CD8-positive, alpha-beta memory T cell (primary cell): Measurements from ENCODE around the gene ITPK1. TPM values are rescaled to one million over a fixed set of nuclear protein-coding genes. Genes with fewer than 3 reads are reported as not detected.
"Not testable (repeated sequence)": the region's sequence is repeated elsewhere in the genome, so short reads cannot be mapped to it uniquely, and the experiment has no call there.

Source experiments
- CTCF ChIA-PET: fragments of 350-600 bp; sonication (Branson Sonifier 250); formaldehyde crosslinking; loops from one replicate; lab custom pipeline; 2021; ENCODE audit warnings: antibody characterized with exemption; lab: Charles Lee
- POLR2A ChIA-PET: fragments of 350-600 bp; sonication (Branson Sonifier 250); formaldehyde crosslinking; loops from one replicate; lab custom pipeline; 2021; ENCODE audit warnings: antibody characterized with exemption; lab: Charles Lee
- DNase-seq, 5 donors: peaks; one replicate each; pipeline versions ENCODE4 v3.0.0 to v3.0.0-alpha.2; 2020 to 2022; ENCODE audit warnings: mixed read lengths in 1 of 5
- H3K27ac ChIP-seq: one replicate; pipeline ENCODE4 v1.7.0; 2013; ENCODE audit warnings: low read depth, mild to moderate bottlenecking, low read length, moderate library complexity
- H3K27me3 ChIP-seq: 2 replicates; pipeline ENCODE4 v1.7.0; 2013; ENCODE audit warnings: low read length, mild to moderate bottlenecking; ENCODE audit not compliant: insufficient read depth, poor library complexity, severe bottlenecking
- H3K36me3 ChIP-seq: 2 replicates; pipeline ENCODE4 v1.7.0; 2013; ENCODE audit warnings: mild to moderate bottlenecking, low read length, moderate library complexity; ENCODE audit not compliant: insufficient read depth
- H3K4me1 ChIP-seq: 2 replicates; pipeline ENCODE4 v1.7.0; 2013; ENCODE audit warnings: mild to moderate bottlenecking, low read length, moderate library complexity; ENCODE audit not compliant: insufficient read depth
- H3K4me3 ChIP-seq: 2 replicates; pipeline ENCODE4 v1.7.0; 2013; ENCODE audit warnings: mild to moderate bottlenecking, low read length
- H3K9me3 ChIP-seq: 2 replicates; pipeline ENCODE4 v1.7.0; 2013; ENCODE audit warnings: mild to moderate bottlenecking, low read length
- H3K27ac Mint-ChIP-seq, 8 donors: one replicate each; pipeline ENCODE4 v1.8.0; 2020 to 2021; ENCODE audit warnings: mixed read lengths in 8 of 8, mild to moderate bottlenecking in 6 of 8, inconsistent platforms in 3 of 8, moderate library complexity in 3 of 8
- H3K27me3 Mint-ChIP-seq, 2 donors: one replicate each; pipeline ENCODE4 v1.8.0; 2020 to 2021; ENCODE audit warnings: mixed read lengths in 2 of 2, mild to moderate bottlenecking in 1 of 2, moderate library complexity in 1 of 2
- H3K36me3 Mint-ChIP-seq, 3 donors: one replicate each; pipeline ENCODE4 v1.8.0; 2020 to 2021; ENCODE audit warnings: mixed read lengths in 3 of 3, inconsistent platforms in 1 of 3, mild to moderate bottlenecking in 1 of 3
- H3K4me1 Mint-ChIP-seq, 3 donors: one replicate each; pipeline ENCODE4 v1.8.0; 2020 to 2021; ENCODE audit warnings: mixed read lengths in 3 of 3, inconsistent platforms in 1 of 3, mild to moderate bottlenecking in 1 of 3
- H3K4me3 Mint-ChIP-seq, 7 donors: one replicate each; pipeline ENCODE4 v1.8.0; 2020 to 2021; ENCODE audit warnings: mixed read lengths in 7 of 7, mild to moderate bottlenecking in 6 of 7, moderate library complexity in 4 of 7, inconsistent platforms in 2 of 7
- H3K9me3 Mint-ChIP-seq, 5 donors: one replicate each; pipeline ENCODE4 v1.8.0; 2020 to 2022; ENCODE audit warnings: mixed read lengths in 5 of 5, mild to moderate bottlenecking in 3 of 5, moderate library complexity in 2 of 5, inconsistent platforms in 1 of 5
- polyA plus RNA-seq: library from polyadenylated mRNA; unstranded; fragments of 300-500 nt; fragmentation: Illumina TruSeq; gene quantifications from one replicate; pipeline ENCODE4 v1.2.3, GENCODE V29; 2021
- total RNA-seq, 2 experiments: library from RNA; stranded (reverse); gene quantifications; one replicate each; pipeline ENCODE4 v1.2.3, GENCODE V29; 2021

The ITPK1 gene
- total and polyA plus RNA-seq, 3 experiments from 2014 or later = 40.4 to 75.1 (median 66.1) TPM

DNA sequence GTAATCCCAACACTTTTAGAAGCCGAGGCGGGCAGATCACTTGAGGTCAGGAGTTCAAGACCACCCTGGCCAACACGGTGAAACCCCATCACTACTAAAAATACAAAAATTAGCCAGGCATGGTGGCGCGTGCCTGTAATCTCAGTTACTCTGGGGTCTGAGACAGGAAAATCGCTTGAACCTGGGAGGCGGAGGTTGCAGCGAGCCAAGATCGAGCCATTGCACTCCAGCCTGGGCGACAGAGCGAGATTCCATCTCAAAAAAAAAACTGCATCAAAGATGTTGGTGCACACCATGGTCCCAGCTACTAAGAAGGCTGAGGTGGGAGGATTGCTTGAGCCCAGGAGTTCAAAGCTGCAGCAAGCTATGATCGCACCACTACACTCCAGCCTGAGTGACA lies 53.7 kb downstream of the ITPK1 start:
- H3K4me3 Mint-ChIP-seq, H3K9me3 ChIP-seq, H3K27me3 ChIP-seq, H3K9me3 Mint-ChIP-seq, DNase-seq, H3K36me3 ChIP-seq, H3K27me3 Mint-ChIP-seq, POLR2A ChIA-PET, H3K27ac ChIP-seq, H3K36me3 Mint-ChIP-seq, H3K4me3 ChIP-seq: not testable (repeated sequence)
- CTCF ChIA-PET = interaction anchor here (2.8 kb wide), 1 partner anchor 51 kb away, joined by 13 read pairs; no protein-coding TSS in a partner anchor
- peaks cover 26% of the 10 kb centered on the region for H3K4me1 ChIP-seq
- Mint-ChIP-seq H3K27ac (peak overlapping the region in 3 of 8 donors; percentile 22 to 50 (median 29)), H3K4me1 (peaks cover 55 to 68% (median 56%) of the 10 kb centered on the region in 3 donors)

DNA sequence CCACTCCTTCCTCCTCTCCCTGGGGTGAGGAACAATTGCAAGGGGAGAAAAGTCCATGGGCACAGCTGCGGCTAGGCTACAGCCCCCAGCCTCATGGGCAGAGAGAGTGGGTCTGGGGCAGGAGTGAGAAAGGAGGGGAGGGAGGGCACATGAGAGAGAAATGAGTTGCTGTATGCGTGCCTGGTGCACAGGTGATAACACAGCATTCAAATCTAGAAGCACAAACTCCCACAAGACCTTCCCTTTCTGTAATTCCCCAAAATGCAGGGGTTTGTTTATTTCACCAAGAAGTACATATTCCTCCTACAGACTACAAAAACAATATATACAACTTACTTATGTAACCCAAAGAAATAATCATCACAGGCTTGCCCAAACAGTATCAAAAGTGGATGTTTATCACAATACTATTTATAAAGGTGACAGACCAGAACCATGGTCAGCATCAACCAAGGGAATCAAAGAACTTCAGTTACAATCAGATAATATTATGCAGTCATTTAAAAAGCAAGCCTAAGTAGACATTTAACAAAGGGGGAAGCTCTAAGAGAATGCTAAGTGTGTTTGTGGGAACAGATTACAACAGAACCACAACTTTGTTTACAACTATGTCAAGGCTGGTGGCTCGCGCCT lies 54.2 kb downstream of the ITPK1 start:
- Histone ChIP-seq H3K4me1 (peaks cover 25% of the 10 kb centered on the region), H3K27ac (no peak overlapping the region), H3K27me3 (no peaks in the 10 kb centered on the region), H3K36me3 (no peaks in the 10 kb centered on the region), H3K4me3 (no peak overlapping the region), H3K9me3 (no peaks in the 10 kb centered on the region)
- Mint-ChIP-seq H3K36me3 (peaks cover 0 to 2% (median 0%) of the 10 kb centered on the region in 3 donors), H3K27me3 (no peaks in the 10 kb centered on the region), H3K4me3 (no peak overlapping the region), H3K9me3 (peaks cover 0 to 2% (median 0%) of the 10 kb centered on the region in 5 donors), H3K27ac (peak overlapping the region in 5 of 8 donors; percentile 2 to 92 (median 22)), H3K4me1 (peaks cover 53 to 68% (median 55%) of the 10 kb centered on the region in 3 donors)
- CTCF ChIA-PET = interaction anchor here (1.3 to 2.8 kb wide), 5 partner anchors 27 to 71 kb away, joined by 3 to 13 read pairs (median 6); no protein-coding TSS in a partner anchor
- POLR2A ChIA-PET = no interaction called here
- no peak for DNase-seq

DNA sequence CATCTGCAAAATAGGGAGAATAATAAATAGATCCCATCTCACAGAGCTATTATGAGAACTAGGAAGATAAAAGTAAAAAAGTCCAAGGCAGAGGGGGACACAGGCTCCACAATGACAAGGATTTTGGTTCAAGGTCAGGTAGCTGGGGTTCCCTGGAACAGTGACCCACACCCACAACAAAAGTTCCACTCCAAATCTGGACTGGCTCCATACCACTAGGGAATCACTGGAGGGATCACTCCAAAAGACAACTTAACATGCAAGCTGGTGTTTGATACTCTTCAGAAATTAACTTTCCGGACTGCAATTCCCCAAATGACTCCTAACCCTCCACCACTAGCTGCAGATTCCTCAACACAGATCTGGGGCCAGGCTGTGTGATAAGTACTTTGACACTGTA lies 54.9 kb downstream of the ITPK1 start:
- no peak overlapping the region for H3K4me3 ChIP-seq
- Mint-ChIP-seq H3K36me3 (peaks cover 0 to 4% (median 0%) of the 10 kb centered on the region in 3 donors), H3K4me1 (peaks cover 52 to 68% (median 55%) of the 10 kb centered on the region in 3 donors), H3K27me3 (no peaks in the 10 kb centered on the region), H3K4me3 (peak overlapping the region in 3 of 7 donors; percentile 20 to 63 (median 39)), H3K9me3 (no peaks in the 10 kb centered on the region), H3K27ac (peak overlapping the region; percentile 8 to 92 (median 69))
- no peaks in the 10 kb centered on the region for H3K9me3 ChIP-seq
- peaks cover 20% of the 10 kb centered on the region for H3K4me1 ChIP-seq
- no peak overlapping the region for H3K27ac ChIP-seq
- CTCF ChIA-PET = interaction anchor here (1.3 to 2.8 kb wide), 5 partner anchors 27 to 71 kb away, joined by 3 to 13 read pairs (median 6); no protein-coding TSS in a partner anchor
- POLR2A ChIA-PET = no interaction called here
- no peak for DNase-seq
- no peaks in the 10 kb centered on the region for H3K36me3 ChIP-seq
- H3K27me3 ChIP-seq = no peaks in the 10 kb centered on the region

GRCh38 chr14:93059917-93060545 lies 55.7 kb downstream of the ITPK1 start:
- ChIA-PET POLR2A (no interaction called here), CTCF (interaction anchor here (1.3 to 2.8 kb wide), 5 partner anchors 26 to 72 kb away, joined by 3 to 13 read pairs (median 6); no protein-coding TSS in a partner anchor)
- Mint-ChIP-seq H3K4me1 (peaks cover 47 to 64% (median 47%) of the 10 kb centered on the region in 3 donors), H3K4me3 (peak overlapping the region in 5 of 7 donors; percentile 2 to 39 (median 23)), H3K27me3 (no peaks in the 10 kb centered on the region), H3K9me3 (no peaks in the 10 kb centered on the region), H3K27ac (peak overlapping the region in 6 of 8 donors; percentile 52 to 84 (median 72)), H3K36me3 (peaks cover 0 to 8% (median 0%) of the 10 kb centered on the region in 3 donors)
- Histone ChIP-seq H3K4me3 (no peak overlapping the region), H3K36me3 (no peaks in the 10 kb centered on the region), H3K4me1 (peaks cover 12% of the 10 kb centered on the region), H3K27ac (no peak overlapping the region), H3K9me3 (no peaks in the 10 kb centered on the region), H3K27me3 (no peaks in the 10 kb centered on the region)
- DNase-seq = peak in 1 of 5 donors; percentile 59

- Histone ChIP-seq H3K36me3 (no peaks in the 10 kb centered on the region), H3K9me3 (no peaks in the 10 kb centered on the region), H3K4me3 (no peak overlapping the region), H3K27me3 (no peaks in the 10 kb centered on the region), H3K4me1 (peaks cover 9% of the 10 kb centered on the region), H3K27ac (no peak overlapping the region)
- no peaks in the 10 kb centered on the region for H3K9me3 Mint-ChIP-seq
- H3K27me3 Mint-ChIP-seq = no peaks in the 10 kb centered on the region
- POLR2A ChIA-PET = no interaction called here
- peaks cover 0 to 8% (median 0%) of the 10 kb centered on the region in 3 donors for H3K36me3 Mint-ChIP-seq
- H3K4me1 Mint-ChIP-seq = peaks cover 39 to 58% (median 39%) of the 10 kb centered on the region in 3 donors
- H3K27ac Mint-ChIP-seq = no peak overlapping the region
- no peak overlapping the region for H3K4me3 Mint-ChIP-seq
- CTCF ChIA-PET = interaction anchor here (2.8 kb wide), 1 partner anchor 54 kb away, joined by 13 read pairs; no protein-coding TSS in a partner anchor
- DNase-seq = no peak
Observed at GRCh38 chr14:93059260-93059659, 56.5 kb downstream of the ITPK1 start.

DNA sequence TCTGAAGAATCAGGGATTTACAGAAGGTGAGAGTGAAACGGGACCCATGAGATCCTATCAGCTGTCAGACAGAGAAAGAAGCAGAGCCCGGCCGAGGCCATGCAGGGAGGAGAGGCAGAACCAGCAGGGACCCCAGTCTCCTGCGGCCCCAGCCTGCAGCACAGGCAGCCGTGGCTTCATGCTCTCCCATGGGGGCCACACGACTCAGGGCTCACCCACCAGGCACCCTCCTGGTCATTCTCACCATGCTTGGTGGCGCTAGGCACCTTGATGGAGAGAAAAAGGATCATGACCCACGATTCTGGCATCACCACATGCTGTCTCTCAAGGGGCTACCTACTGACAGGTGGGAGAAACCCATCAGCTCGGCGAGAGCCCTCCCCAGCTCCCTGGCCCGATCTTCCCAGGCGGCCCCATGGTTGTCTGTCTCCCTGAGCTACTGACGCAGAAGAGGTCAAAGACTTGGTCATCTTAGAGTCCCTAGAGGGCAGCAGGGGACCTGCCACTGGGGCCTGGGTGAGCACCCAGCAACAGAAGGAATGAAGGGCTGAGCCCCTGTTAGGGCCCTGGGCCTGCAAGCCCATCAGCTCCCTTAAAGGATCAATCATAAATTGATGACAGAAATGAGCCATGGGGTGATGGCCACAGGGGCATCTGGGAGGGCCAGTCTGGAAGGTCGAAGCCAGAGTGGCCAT lies 58.0 kb downstream of the ITPK1 start:
- H3K4me3 ChIP-seq = no peak overlapping the region
- H3K36me3 Mint-ChIP-seq = peaks cover 0 to 11% (median 0%) of the 10 kb centered on the region in 3 donors
- no peaks in the 10 kb centered on the region for H3K9me3 ChIP-seq
- no peak overlapping the region for H3K27ac ChIP-seq
- H3K27ac Mint-ChIP-seq = peak overlapping the region in 3 of 8 donors; percentile 46 to 77 (median 47)
- ChIA-PET CTCF (no interaction called here), POLR2A (no interaction called here)
- no peaks in the 10 kb centered on the region for H3K36me3 ChIP-seq
- H3K4me1 Mint-ChIP-seq = peaks cover 39 to 55% (median 39%) of the 10 kb centered on the region in 3 donors
- H3K4me3 Mint-ChIP-seq = no peak overlapping the region
- DNase-seq = no peak
- H3K9me3 Mint-ChIP-seq = no peaks in the 10 kb centered on the region
- no peaks in the 10 kb centered on the region for H3K27me3 ChIP-seq
- peaks cover 9% of the 10 kb centered on the region for H3K4me1 ChIP-seq
- no peaks in the 10 kb centered on the region for H3K27me3 Mint-ChIP-seq

DNA sequence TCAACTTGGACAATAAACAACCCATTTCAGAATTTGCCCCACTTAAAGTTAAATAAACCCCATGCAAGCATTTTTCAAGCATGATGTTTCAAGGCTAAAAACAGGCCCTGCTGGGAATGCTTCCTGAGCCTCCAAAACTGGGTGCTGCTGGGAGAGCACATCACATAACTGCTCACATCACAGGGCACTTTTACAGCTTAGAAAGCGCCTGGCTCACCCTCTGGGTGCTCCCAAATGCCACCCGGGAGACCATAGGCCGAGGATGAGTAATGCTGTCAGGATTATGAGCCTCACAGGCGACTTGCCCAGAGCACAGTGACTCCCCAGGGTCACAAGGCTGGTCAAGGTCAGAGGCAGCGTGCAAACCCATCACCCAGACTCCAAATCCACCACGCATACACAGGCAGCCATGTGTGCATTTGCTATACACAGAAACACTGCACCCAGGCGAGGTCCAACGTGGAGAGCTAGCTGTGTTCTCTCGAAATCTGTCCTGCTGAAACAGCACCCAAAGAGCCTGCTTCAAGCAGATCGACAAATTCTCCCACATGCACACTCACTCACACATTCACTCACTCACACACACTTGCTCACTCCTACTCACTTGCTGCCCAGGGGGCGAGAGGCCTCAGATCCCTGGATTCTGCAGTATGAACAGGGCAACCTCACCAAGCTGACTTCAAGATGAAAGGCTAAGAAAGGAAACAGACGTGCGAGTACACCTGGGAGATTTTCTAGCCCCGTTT lies 58.7 kb downstream of the ITPK1 start:
- Mint-ChIP-seq H3K27ac (peak overlapping the region in 6 of 8 donors; percentile 38 to 77 (median 50)), H3K27me3 (no peaks in the 10 kb centered on the region), H3K36me3 (peaks cover 0 to 12% (median under 1%) of the 10 kb centered on the region in 3 donors), H3K4me3 (no peak overlapping the region), H3K9me3 (no peaks in the 10 kb centered on the region), H3K4me1 (peaks cover 37 to 52% (median 39%) of the 10 kb centered on the region in 3 donors)
- Histone ChIP-seq H3K9me3 (no peaks in the 10 kb centered on the region), H3K4me1 (peaks cover 9% of the 10 kb centered on the region), H3K36me3 (no peaks in the 10 kb centered on the region), H3K27me3 (no peaks in the 10 kb centered on the region), H3K27ac (no peak overlapping the region), H3K4me3 (no peak overlapping the region)
- DNase-seq = no peak
- ChIA-PET CTCF (no interaction called here), POLR2A (no interaction called here)
